K562 (cell line): ENCODE results near the gene NECTIN1. TPM values are rescaled to one million over a fixed set of nuclear protein-coding genes. Genes with fewer than 3 reads are reported as not detected.
A peak's percentile ranks its signal among the peaks of the same experiment; 100 is the strongest.

ENCODE experiments used
- ATAC-seq: fragments of 200-7000 bp; cut with Tn5 transposase; 3 replicates; pipeline ENCODE4 v1.9.1; 2020; ENCODE audit warnings: moderate library complexity
- BruUV-seq: library from RNA; stranded (reverse); fragments of 400-500 nt; replicated peaks from 2 replicates; lab custom pipeline; 2021; lab: Mats Ljungman, UMichigan
- CTCF ChIA-PET: fragments of 300-600 bp; formaldehyde crosslinking; extraction: SDS; loops from one replicate; lab custom pipeline; 2021; ENCODE audit warnings: low intra/inter-chr PET ratio; lab: Yijun Ruan, JAX
- POLR2A ChIA-PET: fragments of 300-600, 350-650 bp; sonication (Branson Sonifier 250); formaldehyde crosslinking; extraction: SDS; loops from one replicate; lab custom pipeline; 2021; ENCODE audit warnings: antibody characterized with exemption, inconsistent platforms; lab: Yijun Ruan, JAX
- DNase-seq, 4 experiments: peaks; one replicate each; pipeline versions ENCODE4 v3.0.0 to v3.0.0-alpha.2; 2011 to 2018; ENCODE audit warnings: low spot score in 3 of 4, mixed read lengths in 3 of 4; ENCODE audit errors: extremely low read depth in 1 of 4
- FAIRE-seq: peaks from 2 replicates; lab custom pipeline; 2011; peaks lifted over from hg19 to GRCh38; lab: Jason Lieb, UNC
- H2AFZ ChIP-seq: 2 replicates; pipeline ENCODE4 v1.6.0; 2011; ENCODE audit warnings: low read depth, low read length, control low read depth, inconsistent platforms
- H3K27ac ChIP-seq: fragments of 200-600 bp; 3 replicates; pipeline ENCODE4 v1.8.0; 2011; ENCODE audit warnings: low read depth, mild to moderate bottlenecking, control low read depth, inconsistent platforms, low read length, moderate library complexity, mixed read lengths; ENCODE audit errors: extremely low read depth
- H3K27me3 ChIP-seq, 2 experiments: fragments of 300-600 bp in 1 of 2; 2 replicates in 1 of 2; 3 replicates in 1 of 2; pipeline versions ENCODE4 v1.6.0 to v1.8.0; 2011; ENCODE audit warnings: inconsistent platforms in 2 of 2, low read length in 2 of 2, mild to moderate bottlenecking in 1 of 2, mixed read lengths in 1 of 2, moderate library complexity in 1 of 2; ENCODE audit not compliant: control insufficient read depth in 2 of 2, insufficient read depth in 2 of 2
- H3K36me3 ChIP-seq: fragments of 300-600 bp; 3 replicates; pipeline ENCODE4 v1.8.0; 2011; ENCODE audit warnings: mild to moderate bottlenecking, low read length, inconsistent platforms; ENCODE audit not compliant: control insufficient read depth, insufficient read depth
- H3K4me1 ChIP-seq, 2 experiments: fragments of 200-600 bp in 1 of 2; replicated peaks in 1 of 2; 2 replicates in 1 of 2; 3 replicates in 1 of 2; pipeline versions ENCODE4 v1.5.1 to v1.8.0; 2011; ENCODE audit warnings: inconsistent platforms in 2 of 2, low read length in 2 of 2, mild to moderate bottlenecking in 1 of 2, mixed read lengths in 1 of 2, moderate library complexity in 1 of 2; ENCODE audit not compliant: control insufficient read depth in 2 of 2, insufficient read depth in 2 of 2
- H3K4me2 ChIP-seq: 2 replicates; pipeline ENCODE4 v1.6.1; 2011; ENCODE audit warnings: low read length, control low read depth, inconsistent platforms, mixed read lengths; ENCODE audit not compliant: insufficient read depth
- H3K4me3 ChIP-seq: fragments of 200-600 bp; sonication (generic), shearing (Covaris generic); 2 replicates; pipeline ENCODE4 v1.5.1; 2016; ENCODE audit warnings: control low read depth, inconsistent platforms
- H3K79me2 ChIP-seq: fragments of 200-600 bp; 3 replicates; pipeline ENCODE4 v1.8.0; 2011; ENCODE audit warnings: low read length, inconsistent platforms; ENCODE audit not compliant: control insufficient read depth, insufficient read depth
- H3K9ac ChIP-seq, 2 experiments: 2 replicates each; pipeline versions ENCODE4 v1.6.0 to v1.6.1; 2011; ENCODE audit warnings: low read depth in 2 of 2, low read length in 2 of 2, control low read depth in 1 of 2, inconsistent platforms in 1 of 2, mild to moderate bottlenecking in 1 of 2, mixed read lengths in 1 of 2; ENCODE audit not compliant: insufficient read depth in 1 of 2
- H3K9me1 ChIP-seq: one replicate; pipeline ENCODE4 v1.6.0; 2011; ENCODE audit warnings: inconsistent platforms, mild to moderate bottlenecking, low read length, moderate library complexity; ENCODE audit not compliant: control insufficient read depth, insufficient read depth
- H3K9me3 ChIP-seq: replicated peaks from 2 replicates; pipeline ENCODE4 v1.5.1; 2011; ENCODE audit warnings: low read depth, low read length, inconsistent platforms; ENCODE audit not compliant: control insufficient read depth, insufficient read depth
- H4K20me1 ChIP-seq: replicated peaks from 2 replicates; pipeline ENCODE4 v1.6.1; 2011; ENCODE audit warnings: low read length, inconsistent platforms, mixed read lengths; ENCODE audit not compliant: control insufficient read depth, insufficient read depth
- CXXC5 ChIP-seq: fragments of 250-450 bp; sonication (Bioruptor Pico); IDR thresholded peaks from 2 replicates; pipeline ENCODE4 v1.8.0; 2022; ENCODE audit warnings: inconsistent platforms, mild to moderate bottlenecking, moderate library complexity
- FOSL1 ChIP-seq: fragments of 200-800 bp; sonication (Bioruptor generic); conservative IDR thresholded peaks from 2 replicates; pipeline ENCODE4 v1.6.1; 2016; ENCODE audit warnings: missing genetic modification characterization, missing compliant biosample characterization
- MTF1 ChIP-seq: fragments of 250-450 bp; sonication (Bioruptor Pico); IDR thresholded peaks from 2 replicates; pipeline ENCODE4 v1.9.0; 2021; ENCODE audit warnings: moderate library complexity, mild to moderate bottlenecking, inconsistent platforms, borderline replicate concordance
- NRF1 ChIP-seq, 2 experiments: fragments of 450-650 bp; IDR thresholded peaks in 1 of 2; conservative IDR thresholded peaks in 1 of 2; 2 replicates each; pipeline ENCODE4 v1.6.1; 2014; ENCODE audit warnings: mild to moderate bottlenecking in 2 of 2
- PRPF4 ChIP-seq: fragments of 200-400 bp; formaldehyde crosslinking; IDR thresholded peaks from one replicate; pipeline ENCODE4 v1.6.1; 2017; ENCODE audit warnings: low read length, low read depth, mild to moderate bottlenecking; ENCODE audit not compliant: insufficient read depth, poor library complexity, severe bottlenecking
- WGBS: fragments of 100-300 bp; shearing (Covaris generic); methylation state at CpG from one replicate; pipeline ENCODE4 v1.1.6; 2016; ENCODE audit warnings: low coverage, mixed read lengths; ENCODE audit not compliant: insufficient coverage; ENCODE audit errors: missing lambda C conversion rate; 5-methylcytosine and 5-hydroxymethylcytosine counted together
- in situ Hi-C: fragments of 300-500 bp; cut with MboI; formaldehyde crosslinking; loops from 4 replicates; pipeline ENCODE4 v1.15.0; 2018; ENCODE audit warnings: inconsistent platforms, mixed read lengths
- intact Hi-C: fragments of 100-400 bp; cut with micrococcal nuclease; formaldehyde crosslinking; loops from 2 replicates; pipeline ENCODE4 v1.14.2; 2022
- polyA plus RNA-seq, 8 experiments: library from polyadenylated mRNA; depleted of rRNA in 4 of 8; stranded (reverse) in 5 of 8; unstranded in 3 of 8; fragments of >200 nt; fragmentation: Nextera tagmentation in 2 of 8; fragmentation: Illumina TruSeq in 1 of 8; extraction: Ambion mirVana in 2 of 8; extraction: Trizol in 1 of 8; gene quantifications; 2 replicates each; pipeline versions ENCODE4 v1.2.1 to v1.2.3, GENCODE V29; 2011 to 2014; ENCODE audit warnings: inconsistent platforms in 1 of 8, missing spikeins in 1 of 8
- total RNA-seq, 7 experiments: library from RNA; depleted of rRNA in 6 of 7; stranded (reverse); fragments of >200 nt in 6 of 7; fragmentation: Illumina TruSeq in 2 of 7; extraction: Trizol in 2 of 7; gene quantifications; 2 replicates each; pipeline versions ENCODE4 v1.2.1 to v1.2.3, GENCODE V29; 2011 to 2021; ENCODE audit warnings: low replicate concordance in 1 of 7

NECTIN1 gene
- total and polyA plus RNA-seq, 9 of the 15 experiments (the other 6 are each of a cell fraction or from before 2014, with no cell fraction given) = 0.09 to 0.53 (median 0.23) TPM; not detected in 2

GRCh38 chr11:119676461-119677020, 52.5 kb downstream of the NECTIN1 start:
- BruUV-seq = no TSS peak
- Histone ChIP-seq H3K4me1 (no peaks in the 10 kb centered on the region), H3K27ac (no peak overlapping the region), H3K4me3 (no peak overlapping the region), H3K9me3 (no peaks in the 10 kb centered on the region; the same call in 1 of the 2 replicates), H3K9ac (no peak overlapping the region), H2AFZ (no peak overlapping the region), H4K20me1 (no peaks in the 10 kb centered on the region; the same call in 1 of the 2 replicates), H3K79me2 (no peaks in the 10 kb centered on the region), H3K36me3 (no peaks in the 10 kb centered on the region), H3K4me2 (no peak overlapping the region), H3K9me1 (no peaks in the 10 kb centered on the region), H3K27me3 (peaks cover 0 to 41% of the 10 kb centered on the region in 2 experiments; a peak in 4 of 5 replicates)
- in situ Hi-C loops (no loop called here), intact Hi-C loops (no loop called here)
- TF ChIP-seq FOSL1 (tag) (peak; percentile 23; the same call in 1 of the 2 replicates), PRPF4 (no peak)
- ATAC-seq (no peak), FAIRE-seq (no peak), DNase-seq (no peak)
- 1% methylated on average over 10 of the region's 10 CpGs for WGBS
- POLR2A ChIA-PET = no interaction called here
- CTCF ChIA-PET = no interaction called here

- Histone ChIP-seq H3K27ac (no peak overlapping the region), H3K36me3 (no peaks in the 10 kb centered on the region), H3K9me1 (no peaks in the 10 kb centered on the region), H3K27me3 (peaks cover 0 to 43% of the 10 kb centered on the region in 2 experiments; a peak in 4 of 5 replicates), H3K9ac (no peak overlapping the region; a peak in 1 of 4 replicates), H2AFZ (0 out of 2 replicates have a peak overlapping the region, but pooled peaks have one; percentile 38), H3K9me3 (no peaks in the 10 kb centered on the region; the same call in 1 of the 2 replicates), H3K4me1 (no peaks in the 10 kb centered on the region), H3K79me2 (no peaks in the 10 kb centered on the region), H3K4me3 (no peak overlapping the region), H4K20me1 (no peaks in the 10 kb centered on the region; the same call in 1 of the 2 replicates), H3K4me2 (no peak overlapping the region)
- ChIA-PET POLR2A (interaction anchor here (0.6 to 1.6 kb wide), 3 partner anchors 14 to 56 kb away, joined by 3 to 6 read pairs (median 3); no protein-coding TSS in a partner anchor), CTCF (interaction anchor here (1.0 kb wide), 1 partner anchor 55 kb away, joined by 5 read pairs; the partner anchor contains the start of gene NECTIN1)
- no TSS peak for BruUV-seq
- 0% methylated on average over 15 of the region's 15 CpGs for WGBS
- DNase-seq = peak in 1 of 4 experiments; percentile 12
- in situ Hi-C loops (loop anchor here (25.0 kb wide), 1 partner anchor 438 kb away; no protein-coding TSS in a partner anchor), intact Hi-C loops (no loop called here)
- no peak for FAIRE-seq
- peak; percentile 83 for ATAC-seq
- no peak for TF ChIP-seq MTF1 (CRISPR knock-in tag)
- TF ChIP-seq NRF1 (conservative IDR thresholded peaks at IDR 0.05 in 1 of 2, IDR thresholded peaks at IDR 0.05 in 1 of 2) = peak; percentile 14 to 21; a peak in 1 of 4 replicates
- no peak for TF ChIP-seq CXXC5 (CRISPR knock-in tag)
Observed at GRCh38 chr11:119673759-119674336, 55.2 kb downstream of the NECTIN1 start.
